BJ (cell line): Measurements from ENCODE around the gene RNPEPL1. TPM values are rescaled to one million over a fixed set of nuclear protein-coding genes. Genes with fewer than 3 reads are reported as not detected.

Experiments
- CTCF ChIA-PET: fragments of 350-600 bp; formaldehyde crosslinking; extraction: SDS; loops from one replicate; lab custom pipeline; 2021; ENCODE audit warnings: antibody characterized with exemption, inconsistent platforms; lab: Yijun Ruan, JAX
- POLR2A ChIA-PET: fragments of 300-600 bp; sonication (Branson Sonifier 250); formaldehyde crosslinking; extraction: SDS; loops from one replicate; lab custom pipeline; 2021; ENCODE audit warnings: antibody characterized with exemption; lab: Charles Lee
- DNase-seq: peaks from one replicate; pipeline ENCODE4 v3.0.0-alpha.2; 2011; ENCODE audit warnings: low read depth
- H3K27me3 ChIP-seq: 2 replicates; pipeline ENCODE4 v1.6.0; 2011; ENCODE audit warnings: low read length; ENCODE audit not compliant: control insufficient read depth, insufficient read depth
- H3K36me3 ChIP-seq: 2 replicates; pipeline ENCODE4 v1.5.1; 2011; ENCODE audit warnings: low read length; ENCODE audit not compliant: control insufficient read depth, insufficient read depth
- H3K4me3 ChIP-seq: 2 replicates; pipeline ENCODE4 v1.5.1; 2011; ENCODE audit warnings: low read depth, mild to moderate bottlenecking, control low read depth, low read length
- polyA plus RNA-seq: library from polyadenylated mRNA; depleted of rRNA; stranded (reverse); fragments of >200 nt; gene quantifications from 2 replicates; pipeline ENCODE4 v1.2.3, GENCODE V29; 2011
- TF ChIP-seq, protein P1 (sequence below): IDR thresholded peaks from 2 replicates; pipeline ENCODE4 v1.5.1; 2011; ENCODE audit warnings: low read depth, mild to moderate bottlenecking, control low read depth, inconsistent platforms, low read length, moderate library complexity; ENCODE audit not compliant: insufficient read depth

Gene RNPEPL1
- polyA plus RNA-seq, 1 experiment = 12.7 TPM

DNA sequence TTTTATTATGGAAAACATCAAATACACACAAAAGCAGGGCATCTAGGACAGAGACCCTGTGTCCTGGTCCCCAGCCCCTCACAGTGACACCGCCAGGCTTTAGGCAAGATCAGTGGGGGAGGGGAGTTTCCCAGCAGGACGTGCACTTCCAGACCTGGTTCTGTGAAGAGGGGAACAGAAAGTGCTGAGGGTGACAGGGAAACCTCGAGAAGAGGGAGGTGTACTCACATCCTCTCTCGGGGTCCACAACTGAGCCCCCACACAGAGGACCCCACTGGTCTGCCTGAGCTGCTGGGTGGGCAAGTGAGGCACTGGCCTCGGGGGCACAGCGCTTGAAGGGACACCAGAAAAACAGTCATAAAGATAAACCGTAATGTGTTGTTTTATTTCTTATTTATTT, 52.6 kb downstream of the RNPEPL1 start:
- no peak for DNase-seq
- no peaks in the 10 kb centered on the region for H3K36me3 ChIP-seq
- H3K4me3 ChIP-seq = no peak overlapping the region
- POLR2A ChIA-PET = interaction anchor here (0.7 kb wide), 1 partner anchor 60 kb away, joined by 3 read pairs; no protein-coding TSS in a partner anchor
- CTCF ChIA-PET = interaction anchor here (2.1 kb wide), 1 partner anchor 20 kb away, joined by 4 read pairs; no protein-coding TSS in a partner anchor
- TF ChIP-seq, protein P1, sequence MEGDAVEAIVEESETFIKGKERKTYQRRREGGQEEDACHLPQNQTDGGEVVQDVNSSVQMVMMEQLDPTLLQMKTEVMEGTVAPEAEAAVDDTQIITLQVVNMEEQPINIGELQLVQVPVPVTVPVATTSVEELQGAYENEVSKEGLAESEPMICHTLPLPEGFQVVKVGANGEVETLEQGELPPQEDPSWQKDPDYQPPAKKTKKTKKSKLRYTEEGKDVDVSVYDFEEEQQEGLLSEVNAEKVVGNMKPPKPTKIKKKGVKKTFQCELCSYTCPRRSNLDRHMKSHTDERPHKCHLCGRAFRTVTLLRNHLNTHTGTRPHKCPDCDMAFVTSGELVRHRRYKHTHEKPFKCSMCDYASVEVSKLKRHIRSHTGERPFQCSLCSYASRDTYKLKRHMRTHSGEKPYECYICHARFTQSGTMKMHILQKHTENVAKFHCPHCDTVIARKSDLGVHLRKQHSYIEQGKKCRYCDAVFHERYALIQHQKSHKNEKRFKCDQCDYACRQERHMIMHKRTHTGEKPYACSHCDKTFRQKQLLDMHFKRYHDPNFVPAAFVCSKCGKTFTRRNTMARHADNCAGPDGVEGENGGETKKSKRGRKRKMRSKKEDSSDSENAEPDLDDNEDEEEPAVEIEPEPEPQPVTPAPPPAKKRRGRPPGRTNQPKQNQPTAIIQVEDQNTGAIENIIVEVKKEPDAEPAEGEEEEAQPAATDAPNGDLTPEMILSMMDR = no peak
- no peaks in the 10 kb centered on the region for H3K27me3 ChIP-seq

DNA sequence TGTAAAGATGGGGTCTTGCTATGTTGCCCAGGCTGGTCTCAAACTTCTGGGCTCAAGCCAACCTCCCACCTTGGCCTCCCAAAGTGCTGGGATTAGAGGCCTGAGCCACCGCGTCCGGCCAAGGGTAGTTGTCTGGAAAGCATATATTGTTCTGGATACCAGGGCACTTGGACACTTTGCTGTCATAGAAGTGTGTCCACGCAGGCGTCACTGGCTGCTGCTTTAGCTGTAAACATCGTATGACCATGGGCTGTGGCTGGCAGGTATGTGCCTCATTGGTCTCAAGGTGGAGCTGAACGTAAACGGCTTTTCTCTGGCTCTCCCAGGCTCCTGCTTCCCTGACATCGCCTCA, 53.8 kb downstream of the RNPEPL1 start:
- Histone ChIP-seq H3K4me3 (no peak overlapping the region), H3K27me3 (no peaks in the 10 kb centered on the region), H3K36me3 (no peaks in the 10 kb centered on the region)
- POLR2A ChIA-PET = no interaction called here
- TF ChIP-seq, protein P1 = no peak
- no peak for DNase-seq
- CTCF ChIA-PET = interaction anchor here (1.1 to 2.1 kb wide), 2 partner anchors 9 to 19 kb away, joined by 4 read pairs; no protein-coding TSS in a partner anchor

DNA sequence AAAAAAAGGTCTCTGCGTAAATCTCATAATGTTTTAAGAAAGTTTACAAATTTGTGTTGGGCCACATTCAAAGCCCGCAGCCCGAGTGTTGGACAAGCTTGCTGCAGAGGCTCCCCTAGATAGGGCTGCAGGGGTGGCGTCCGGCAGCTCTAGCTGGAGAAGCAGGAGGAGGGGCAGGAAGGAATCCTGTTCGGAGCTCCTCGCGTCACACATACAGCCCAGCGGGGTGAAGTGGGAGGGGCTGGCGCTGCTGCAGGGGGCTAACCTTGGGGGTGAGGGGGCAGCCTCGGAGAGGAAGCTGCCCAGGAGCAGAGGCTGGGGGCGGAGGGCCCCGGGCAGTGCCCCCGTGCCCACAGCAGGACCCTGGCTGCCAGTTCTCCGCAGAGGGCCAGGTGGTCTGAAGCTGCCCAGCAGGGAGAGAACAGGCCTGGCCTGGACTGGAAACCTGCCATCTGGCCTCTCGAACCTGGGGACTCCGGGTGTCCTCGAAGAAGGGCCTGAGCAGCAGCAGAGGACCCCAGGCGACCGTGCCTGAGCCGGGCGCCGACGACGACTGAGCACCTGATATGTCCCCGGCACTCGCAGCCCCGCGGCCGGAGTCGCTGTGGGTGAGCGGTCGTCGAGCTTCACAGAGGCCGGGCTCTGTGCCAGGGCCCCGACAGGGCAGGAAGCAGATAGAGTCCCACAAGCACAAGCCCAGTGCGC, 54.4 kb downstream of the RNPEPL1 start:
- no peak for DNase-seq
- no peaks in the 10 kb centered on the region for H3K36me3 ChIP-seq
- TF ChIP-seq, protein P1 = no peak
- CTCF ChIA-PET = interaction anchor here (1.1 to 2.1 kb wide), 2 partner anchors 10 to 18 kb away, joined by 4 read pairs; no protein-coding TSS in a partner anchor
- H3K4me3 ChIP-seq = no peak overlapping the region
- POLR2A ChIA-PET = no interaction called here
- H3K27me3 ChIP-seq = no peaks in the 10 kb centered on the region

DNA sequence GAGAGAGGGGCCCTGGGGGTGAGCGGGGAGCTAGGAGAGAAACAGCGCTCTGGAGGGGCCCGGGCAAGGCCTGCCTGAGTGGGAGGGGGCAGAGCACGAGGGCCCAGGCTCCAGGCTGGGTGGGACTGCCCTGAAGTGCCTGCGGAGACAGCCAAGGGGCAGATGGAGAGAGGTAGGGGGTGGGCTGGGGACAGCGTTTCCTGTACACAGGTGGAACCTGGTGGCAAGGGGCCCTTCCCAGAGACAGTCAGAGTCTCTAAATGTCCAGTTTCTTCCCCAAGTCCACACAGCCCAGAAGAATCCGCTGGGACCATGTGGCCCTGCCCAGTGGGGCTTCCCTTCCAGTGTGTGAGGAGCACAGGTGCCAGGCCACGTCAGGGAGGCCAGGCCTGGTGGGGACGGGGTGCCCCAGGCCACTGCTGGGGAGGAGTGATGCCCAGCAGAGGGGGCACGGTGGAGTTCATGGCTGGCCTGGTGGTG, 55.3 kb downstream of the RNPEPL1 start:
- TF ChIP-seq, protein P1 = no peak

DNA sequence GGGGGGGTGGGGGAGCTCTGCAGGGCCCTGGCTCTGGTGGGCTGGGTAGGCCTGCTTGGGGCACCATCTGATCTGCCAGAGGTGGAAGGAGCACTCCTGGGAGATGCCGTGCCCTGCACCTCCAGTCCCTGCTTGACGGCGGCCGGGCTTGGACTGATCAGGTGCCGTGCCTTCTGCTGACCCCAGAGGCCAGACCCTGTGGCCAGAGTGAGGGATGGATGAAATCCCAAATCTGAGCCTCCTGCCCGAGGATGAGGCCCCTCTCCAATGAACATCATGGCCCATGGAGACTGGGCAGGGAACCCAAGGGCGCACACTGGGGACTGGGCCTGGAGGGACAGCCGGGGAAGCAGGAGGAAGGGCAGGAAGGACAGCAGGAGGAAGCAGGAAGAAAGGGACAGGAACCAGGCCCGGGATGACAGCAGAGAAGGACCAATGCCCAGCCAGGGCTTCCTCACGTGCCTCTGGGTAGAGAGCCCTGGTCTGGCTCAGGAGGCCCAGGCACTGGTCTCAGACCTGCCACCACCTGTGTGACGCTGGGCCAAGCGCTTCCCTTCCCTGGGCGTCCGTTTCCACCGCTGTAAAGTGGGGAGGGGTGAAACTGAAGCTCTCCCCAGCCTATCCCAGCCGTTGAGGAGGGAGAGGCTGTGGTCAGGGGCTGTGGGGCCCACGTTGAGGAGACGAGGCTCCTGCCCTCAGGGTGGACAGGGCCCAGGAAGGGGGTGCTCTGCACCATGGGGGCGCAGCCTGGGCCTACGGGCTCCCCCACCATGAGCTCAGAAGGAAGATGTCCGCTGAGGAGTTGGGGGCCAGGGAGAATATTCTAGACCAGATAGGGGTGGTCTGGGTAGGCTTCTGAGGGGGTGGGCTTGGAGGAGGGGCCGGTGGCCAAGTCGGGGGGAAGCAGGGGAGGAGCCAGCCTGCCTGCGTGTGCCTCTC, 56.0 kb downstream of the RNPEPL1 start:
- POLR2A ChIA-PET = interaction anchor here (0.7 kb wide), 1 partner anchor 25 kb away, joined by 13 read pairs; no protein-coding TSS in a partner anchor
- H3K36me3 ChIP-seq = no peaks in the 10 kb centered on the region
- no peaks in the 10 kb centered on the region for H3K27me3 ChIP-seq
- H3K4me3 ChIP-seq = no peak overlapping the region
- TF ChIP-seq, protein P1 = no peak
- CTCF ChIA-PET = no interaction called here
- DNase-seq = no peak

More for the DNA sequence above, 55.3 kb downstream of the RNPEPL1 start:
- Histone ChIP-seq H3K27me3 (no peaks in the 10 kb centered on the region), H3K4me3 (no peak overlapping the region), H3K36me3 (no peaks in the 10 kb centered on the region)
- no peak for DNase-seq
- CTCF ChIA-PET = no interaction called here
- POLR2A ChIA-PET = no interaction called here
